ENCODE results near the gene CDHR4. TPM values are rescaled to one million over a fixed set of nuclear protein-coding genes. Genes with fewer than 3 reads are reported as not detected.

The CDHR4 gene
- total and polyA plus RNA-seq, 3 donors from 2014 or later = 5.5 to 11.7 (median 5.9) TPM

DNA sequence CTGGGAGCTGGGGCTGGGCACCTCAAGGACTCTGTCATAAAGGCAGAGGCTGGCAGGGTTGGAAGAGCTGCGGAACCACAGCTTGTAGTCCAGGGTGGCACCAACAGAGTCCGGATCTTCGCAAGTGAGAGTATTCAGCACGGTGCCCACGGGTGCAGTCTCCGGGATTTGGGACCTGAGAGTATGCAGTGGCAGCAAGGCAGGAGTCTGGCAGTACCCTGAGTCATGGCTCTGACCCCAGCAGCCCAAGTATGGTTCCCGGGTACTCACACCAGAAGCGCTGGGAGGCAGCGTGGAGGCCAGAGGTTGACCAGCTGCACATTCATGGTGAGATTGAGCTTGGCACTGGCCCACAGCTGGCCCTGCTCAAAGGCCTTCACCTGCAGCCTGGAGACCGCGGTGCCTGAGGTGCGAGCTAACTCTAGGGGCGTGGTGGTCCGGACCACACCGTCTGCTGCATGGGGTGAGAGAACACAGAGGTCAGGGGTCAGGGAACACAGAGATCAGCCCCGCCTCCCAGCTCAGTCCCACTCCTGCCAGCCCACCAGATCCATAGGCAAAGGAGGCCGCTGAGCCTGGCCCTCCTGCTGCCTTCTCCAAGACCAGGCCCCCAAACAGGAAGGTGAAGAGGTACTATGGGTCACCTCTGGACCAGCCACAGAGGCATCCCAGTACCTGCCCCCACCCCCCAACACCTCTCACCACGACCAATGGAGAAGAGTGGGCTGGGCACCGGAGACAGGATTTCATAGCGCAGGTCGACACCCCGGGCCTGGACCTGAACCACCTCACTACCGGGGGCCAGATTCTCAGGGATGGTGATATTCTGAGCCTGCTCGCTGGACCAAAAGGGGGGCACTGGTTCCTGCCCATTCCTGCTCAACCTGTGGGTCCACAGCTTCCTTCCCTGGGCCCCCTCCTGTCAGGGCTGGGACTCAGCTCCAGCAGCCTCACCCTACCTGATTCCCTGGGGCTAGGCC, 4.5 kb downstream of the CDHR4 start:
- TF ChIP-seq CTCF (IDR thresholded peaks at IDR 0.05) = no peak
- no peak for TF ChIP-seq POLR2A (IDR thresholded peaks at IDR 0.05)
- 77 to 85% methylated on average over 13 to 24 of the region's 24 CpGs for WGBS, 2 donors
- intact Hi-C loops (cut with DNase I; ENCODE audit: low total_unique reads) = no loop called here

GRCh38 chr3:49794431-49794830, 5.2 kb downstream of the CDHR4 start:
- WGBS, 2 donors = 90 to 93% methylated on average over 3 to 4 of the region's 4 CpGs
- intact Hi-C loops (cut with DNase I; ENCODE audit: low total_unique reads) = no loop called here

More for the DNA sequence above, 4.5 kb downstream of the CDHR4 start:
- Histone ChIP-seq H3K27me3 (no peaks in the 10 kb centered on the region), H3K4me3 (no peak overlapping the region), H3K27ac (no peak overlapping the region), H3K36me3 (ENCODE audit: low read depth, missing control alignments) (no peaks in the 10 kb centered on the region), H3K9me3 (no peaks in the 10 kb centered on the region), H3K4me1 (peaks cover 12% of the 10 kb centered on the region)
- no peak for DNase-seq

DNA sequence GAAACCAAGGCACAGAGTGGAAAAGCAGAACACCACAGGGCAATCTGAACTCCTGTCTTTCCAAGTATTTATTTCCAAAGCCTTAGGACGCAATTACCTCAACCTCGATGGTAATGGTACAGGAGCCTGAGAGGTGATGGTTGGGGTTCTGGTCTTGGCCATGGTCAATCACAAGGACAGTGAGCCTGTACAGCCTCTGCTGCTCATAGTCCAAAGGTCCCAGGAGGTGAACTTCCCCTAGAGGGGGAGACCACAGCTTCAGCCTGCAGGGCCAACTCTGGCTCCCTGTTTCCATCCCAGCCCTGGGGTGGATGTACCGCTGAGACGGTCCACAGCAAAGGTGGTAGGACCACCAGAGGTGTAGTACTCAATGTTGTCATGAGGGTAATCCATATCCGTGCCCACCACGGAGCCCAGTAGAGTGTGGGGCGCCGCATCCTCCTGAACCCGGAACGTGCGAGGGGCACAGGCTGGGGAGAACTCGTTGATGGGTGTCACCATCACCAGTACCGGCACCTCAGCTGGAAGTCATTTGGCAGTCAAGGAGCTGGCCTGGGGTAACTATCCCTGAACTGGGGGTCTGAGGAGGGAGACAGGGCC, 6.1 kb downstream of the CDHR4 start:
- Histone ChIP-seq H3K9me3 (no peaks in the 10 kb centered on the region), H3K27ac (no peak overlapping the region), H3K4me1 (peaks cover 6% of the 10 kb centered on the region), H3K36me3 (ENCODE audit: low read depth, missing control alignments) (no peaks in the 10 kb centered on the region), H3K27me3 (no peaks in the 10 kb centered on the region), H3K4me3 (no peak overlapping the region)
- DNase-seq = no peak
- TF ChIP-seq POLR2A (IDR thresholded peaks at IDR 0.05) (no peak), CTCF (IDR thresholded peaks at IDR 0.05) (no peak)
- intact Hi-C loops (cut with DNase I; ENCODE audit: low total_unique reads) = no loop called here
- 93 to 96% methylated on average over 13 of the region's 13 CpGs for WGBS, 2 donors

More at GRCh38 chr3:49794431-49794830, 5.2 kb downstream of the CDHR4 start:
- peaks cover 9% of the 10 kb centered on the region for H3K4me1 ChIP-seq
- no peaks in the 10 kb centered on the region for H3K27me3 ChIP-seq
- TF ChIP-seq CTCF (IDR thresholded peaks at IDR 0.05) (no peak), POLR2A (IDR thresholded peaks at IDR 0.05) (no peak)
- no peak for DNase-seq
- no peak overlapping the region for H3K4me3 ChIP-seq
- no peak overlapping the region for H3K27ac ChIP-seq
- no peaks in the 10 kb centered on the region for H3K36me3 ChIP-seq (ENCODE audit: low read depth, missing control alignments)
- no peaks in the 10 kb centered on the region for H3K9me3 ChIP-seq

DNA sequence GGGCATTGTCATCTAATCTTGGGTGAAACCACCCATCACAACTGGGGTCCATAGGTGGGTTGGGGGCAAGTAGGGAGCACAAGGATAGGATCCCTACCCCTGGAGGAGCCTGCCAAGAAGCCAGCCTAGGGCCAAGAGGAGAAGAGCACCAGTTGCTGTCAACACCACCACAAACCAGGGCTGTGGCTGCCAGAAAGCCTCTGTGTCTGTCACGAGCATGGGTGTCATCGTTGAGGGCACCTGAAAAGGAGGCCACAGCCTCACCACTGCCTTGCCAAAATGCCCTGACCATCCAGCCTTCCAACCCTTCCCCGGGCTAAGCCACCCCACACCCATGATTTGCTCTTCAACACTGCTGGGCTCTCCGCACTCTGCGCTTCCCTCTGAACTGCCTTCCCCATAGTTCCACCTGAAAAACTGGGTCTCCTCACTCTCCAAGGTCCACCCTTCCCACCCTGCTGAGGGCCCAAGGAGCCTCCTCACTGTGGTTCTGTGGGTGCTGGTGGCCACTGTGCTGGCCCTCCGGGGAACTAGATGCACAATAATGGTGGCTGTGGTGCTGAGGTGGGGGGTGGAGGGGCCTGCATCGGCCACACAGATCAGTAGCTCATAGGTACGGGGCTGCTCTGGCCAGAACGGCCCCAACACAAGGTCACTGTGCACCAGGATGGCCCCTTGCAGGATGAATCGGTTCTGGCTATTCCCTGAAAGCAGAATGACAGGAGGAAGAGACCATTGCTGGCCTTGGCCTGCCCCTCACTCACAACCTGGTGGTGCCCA, 7.1 kb downstream of the CDHR4 start:
- intact Hi-C loops (cut with DNase I; ENCODE audit: low total_unique reads) = no loop called here
- no peak overlapping the region for H3K27ac ChIP-seq
- H3K4me1 ChIP-seq = peaks cover 6% of the 10 kb centered on the region
- H3K36me3 ChIP-seq (ENCODE audit: low read depth, missing control alignments) = no peaks in the 10 kb centered on the region
- H3K9me3 ChIP-seq = no peaks in the 10 kb centered on the region
- no peak overlapping the region for H3K4me3 ChIP-seq
- 93% methylated on average over 6 to 10 of the region's 10 CpGs for WGBS, 2 donors
- no peak for DNase-seq
- no peaks in the 10 kb centered on the region for H3K27me3 ChIP-seq
- TF ChIP-seq POLR2A (IDR thresholded peaks at IDR 0.05) (no peak), CTCF (IDR thresholded peaks at IDR 0.05) (no peak)

Data from testis (tissue), 3 donors.